NCI-H345 (cell line): ENCODE measurements around the gene SMCP.

Experiments
- DNase-seq: peaks from one replicate; lab custom pipeline; 2025; lab: John Stamatoyannopoulos, UW

SMCP gene, protein sequence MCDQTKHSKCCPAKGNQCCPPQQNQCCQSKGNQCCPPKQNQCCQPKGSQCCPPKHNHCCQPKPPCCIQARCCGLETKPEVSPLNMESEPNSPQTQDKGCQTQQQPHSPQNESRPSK

GRCh38 chr1:152878042-152878441, at the start of gene SMCP:
Gene SMCP (plus strand): TSS chr1:152878322. CDS start chr1:152884423, 6,101 bp downstream.
- no peak for DNase-seq

GRCh38 chr1:152836870-152837269, 41.3 kb upstream of the SMCP start:
- DNase-seq, result no peak

DNA sequence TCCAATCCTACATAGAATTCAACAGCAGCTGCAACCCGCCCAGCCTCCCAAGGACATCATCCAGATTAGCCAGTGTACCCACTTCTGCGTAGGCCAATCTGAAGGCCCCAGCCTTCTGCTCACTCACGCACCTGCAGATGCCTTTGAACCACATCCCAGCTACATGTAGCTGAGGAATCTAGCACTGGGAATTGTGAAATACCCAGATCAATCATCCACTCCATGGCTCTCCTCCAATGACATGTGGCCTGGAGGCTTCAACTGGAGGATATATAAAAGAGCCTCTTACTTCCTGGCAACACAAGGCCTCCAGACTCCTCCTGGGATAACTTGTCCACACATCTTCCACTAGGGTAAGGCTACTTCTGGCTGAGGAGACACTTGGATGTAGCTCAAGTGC, 35.6 kb upstream of the SMCP start, which contains the start of gene LCE6A:
Gene LCE6A (plus strand): TSS at position 301 of the 400 bp plus-strand sequence. CDS start 665 bp downstream, outside the sequence.
- no peak for DNase-seq

DNA sequence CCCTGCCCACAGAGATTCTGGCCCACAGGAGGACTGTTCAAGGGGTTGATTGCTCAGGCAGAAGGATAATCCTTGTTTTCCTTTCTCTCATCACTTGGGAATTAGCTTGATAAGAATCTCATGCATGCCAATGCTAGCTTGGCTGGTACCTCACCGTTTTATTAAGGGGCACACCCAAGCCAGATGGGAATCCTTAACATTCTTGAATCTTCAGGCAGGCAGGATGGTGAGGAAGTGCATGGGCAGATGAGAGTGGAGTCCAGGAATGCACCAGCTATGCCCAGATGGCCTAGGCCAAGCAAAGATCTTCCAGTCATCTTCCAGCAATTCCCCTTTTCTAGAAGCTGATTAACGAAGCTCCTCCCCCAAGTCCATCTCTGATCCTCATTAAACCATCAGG, 22.5 kb upstream of the SMCP start:
- no peak for DNase-seq

DNA sequence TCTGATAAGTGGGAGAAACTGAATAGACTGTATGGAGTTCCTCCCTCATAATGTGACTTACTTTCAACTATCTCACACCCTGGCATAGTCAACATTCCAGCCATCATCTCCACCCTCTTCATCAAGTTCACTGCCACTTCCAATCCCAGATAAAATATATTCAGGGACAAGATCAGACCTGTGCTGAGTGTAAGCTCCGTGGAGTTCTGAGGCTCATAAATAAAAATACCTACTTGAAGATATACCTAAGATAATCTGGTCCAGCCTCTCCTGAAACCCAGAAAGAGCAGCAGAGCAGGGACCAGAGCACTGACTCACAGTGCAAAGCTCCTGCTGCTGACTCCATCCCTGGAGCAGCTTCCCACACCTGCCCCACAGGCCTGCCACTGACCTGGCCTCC, 20.1 kb upstream of the SMCP start:
- DNase-seq, result no peak

DNA sequence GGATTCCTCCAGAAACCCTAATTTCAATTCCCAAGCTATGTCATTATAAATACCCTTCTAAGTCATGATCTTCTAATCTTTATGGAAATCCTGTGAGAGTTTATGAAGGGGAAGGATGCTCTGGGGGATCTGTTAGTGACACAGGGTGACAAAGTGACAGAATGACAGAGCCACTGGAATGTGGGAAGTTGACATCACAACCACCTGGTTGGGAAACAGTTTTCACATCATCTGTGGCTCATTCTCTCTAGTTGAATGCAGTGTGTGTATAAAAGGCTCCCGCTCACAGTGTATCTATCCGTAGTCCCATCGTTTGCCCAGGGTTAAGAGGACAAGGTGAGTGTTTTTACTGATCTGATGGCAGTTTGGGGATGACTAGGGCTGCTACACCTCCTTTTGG, 18.4 kb upstream of the SMCP start, which contains the start of gene LCE7A:
Gene LCE7A (plus strand): TSS at position 301 of the 400 bp plus-strand sequence. CDS start 702 bp downstream, outside the sequence.
- no peak for DNase-seq

GRCh38 chr1:152860129-152860528, 18.0 kb upstream of the SMCP start:
- DNase-seq, result no peak

DNA sequence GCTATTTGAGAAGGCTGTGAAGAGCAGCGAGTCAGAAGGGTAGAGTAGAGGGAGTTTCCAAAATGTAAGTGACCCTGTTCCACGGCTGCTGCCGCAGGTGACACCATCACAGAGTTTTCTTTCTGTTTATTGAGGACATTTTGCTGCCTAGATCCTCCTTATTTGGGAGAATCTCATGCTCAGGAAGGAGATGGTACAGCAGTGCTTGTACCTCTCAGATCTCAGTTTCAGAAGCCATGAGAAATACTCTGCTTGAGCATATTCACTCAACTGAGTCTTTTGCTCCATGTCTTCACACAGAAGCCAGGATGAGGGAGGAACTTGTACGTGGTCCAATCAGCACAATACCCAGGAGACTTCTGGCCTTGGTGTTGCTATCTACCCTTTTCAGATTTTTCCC, 16.7 kb upstream of the SMCP start:
- no peak for DNase-seq

DNA sequence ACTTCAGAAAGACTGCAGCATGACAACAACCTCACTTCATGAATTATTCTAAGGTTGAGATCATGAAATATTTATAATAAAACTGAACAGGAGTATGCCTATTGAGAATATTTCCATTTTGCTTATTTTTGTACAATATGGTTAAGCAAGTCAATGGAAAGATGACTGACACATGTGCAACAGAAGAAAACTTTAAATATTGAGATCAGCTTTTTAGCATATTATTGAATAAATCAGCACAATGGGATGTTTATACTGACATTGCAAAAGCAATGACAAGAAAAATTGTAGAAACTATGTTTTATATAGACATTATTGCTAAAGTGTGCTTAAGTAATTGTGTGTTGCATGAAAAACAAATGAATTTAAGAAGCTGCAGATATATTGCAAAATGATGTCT, 13.7 kb upstream of the SMCP start:
- DNase-seq, result no peak

- no peak for DNase-seq
Observed at GRCh38 chr1:152866321-152866720, 11.8 kb upstream of the SMCP start.

DNA sequence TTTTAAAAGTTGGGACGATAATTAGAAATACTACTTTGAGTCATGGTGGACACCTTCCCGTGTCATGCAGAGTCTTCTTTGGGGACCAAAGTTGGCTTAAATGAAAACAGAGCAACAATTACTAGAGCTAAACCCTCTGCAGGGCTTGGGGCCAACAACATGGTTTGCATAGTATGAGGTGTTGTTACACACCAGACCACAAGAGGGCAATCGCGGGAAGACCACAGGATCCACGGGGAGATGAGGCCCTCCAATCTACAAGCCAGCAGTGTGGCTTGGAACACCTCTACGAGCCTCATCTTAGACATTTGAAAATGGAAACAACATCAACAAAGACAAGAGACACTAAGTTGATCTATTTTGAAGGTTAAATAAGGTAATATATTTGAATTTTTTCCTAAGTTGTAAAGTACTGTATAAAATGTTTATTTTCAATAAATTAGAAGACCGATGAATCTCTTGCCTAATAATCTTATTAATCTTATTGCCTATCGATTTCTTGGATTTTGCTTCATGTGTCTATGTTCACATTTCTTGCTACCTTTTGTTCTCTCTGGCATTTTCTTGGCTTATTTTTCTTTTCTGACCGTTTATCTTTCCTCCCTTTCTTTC, 8.2 kb upstream of the SMCP start:
- peak; percentile 75 for DNase-seq

GRCh38 chr1:152870831-152871730, 7.0 kb upstream of the SMCP start:
- DNase-seq, result peak; percentile 30

- no peak for DNase-seq
Observed at GRCh38 chr1:152871731-152872126, 6.4 kb upstream of the SMCP start.

- no peak for DNase-seq
Observed at GRCh38 chr1:152873495-152873894, 4.6 kb upstream of the SMCP start.

DNA sequence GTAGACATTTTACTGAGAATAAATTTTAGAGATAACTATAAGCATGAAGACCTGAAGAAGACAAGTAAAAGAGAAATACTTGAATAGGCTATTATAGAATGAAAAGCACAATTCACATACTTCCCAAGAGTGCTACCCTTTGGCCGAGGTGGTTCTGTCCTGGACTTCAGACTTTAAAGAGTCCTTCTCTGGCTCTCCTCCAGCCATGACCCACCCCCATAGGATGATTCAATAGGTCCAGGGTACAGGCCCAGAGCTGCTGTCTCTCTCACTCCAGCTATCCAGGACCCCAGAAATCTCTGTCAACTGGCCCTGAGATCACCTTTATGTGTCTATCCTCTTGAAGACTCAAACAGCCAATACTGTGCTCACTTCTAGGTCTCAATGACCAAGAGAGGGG, 1.3 kb upstream of the SMCP start:
- no peak for DNase-seq

GRCh38 chr1:152879559-152880198, 1.6 kb downstream of the SMCP start:
- DNase-seq, result no peak

DNA sequence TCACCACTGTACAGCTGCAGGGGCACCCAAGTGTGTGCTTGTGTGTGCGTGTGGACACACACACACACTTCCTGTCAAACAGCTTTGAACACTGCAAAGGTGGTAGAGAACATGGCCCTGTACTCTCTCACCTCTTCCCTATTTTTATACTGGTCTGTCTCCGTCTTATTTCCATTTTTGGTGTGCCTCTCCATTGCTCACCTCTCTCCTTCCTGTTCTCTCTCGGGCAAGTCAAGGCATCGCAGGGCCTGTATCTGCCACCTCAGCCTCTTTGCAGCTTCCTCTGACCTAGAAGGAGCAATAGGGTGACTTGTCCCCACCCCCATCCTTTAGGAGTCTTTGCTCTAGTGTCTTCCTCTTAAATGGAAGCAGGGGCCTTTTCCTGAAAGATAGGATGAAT, 2.2 kb downstream of the SMCP start:
- no peak for DNase-seq

DNA sequence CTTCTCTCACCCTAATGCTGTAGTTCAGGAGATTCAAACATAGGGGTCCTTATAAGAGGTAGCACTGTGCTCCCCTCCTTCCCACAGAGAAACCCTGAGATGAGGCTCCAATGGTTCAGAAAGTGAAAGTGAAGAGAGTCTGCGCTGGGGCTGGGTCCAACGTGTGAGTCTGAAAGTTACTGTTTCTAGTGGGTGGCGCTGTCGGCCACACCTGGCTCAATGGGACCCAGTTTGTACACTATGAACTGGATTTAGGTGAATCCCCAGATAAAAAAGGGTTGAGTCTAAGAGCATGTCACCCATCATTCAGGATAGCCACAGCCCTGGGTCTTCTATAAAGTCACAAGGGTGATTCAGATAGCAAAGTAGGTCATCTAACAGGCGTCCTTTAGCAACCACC, 2.8 kb downstream of the SMCP start:
- no peak for DNase-seq

DNA sequence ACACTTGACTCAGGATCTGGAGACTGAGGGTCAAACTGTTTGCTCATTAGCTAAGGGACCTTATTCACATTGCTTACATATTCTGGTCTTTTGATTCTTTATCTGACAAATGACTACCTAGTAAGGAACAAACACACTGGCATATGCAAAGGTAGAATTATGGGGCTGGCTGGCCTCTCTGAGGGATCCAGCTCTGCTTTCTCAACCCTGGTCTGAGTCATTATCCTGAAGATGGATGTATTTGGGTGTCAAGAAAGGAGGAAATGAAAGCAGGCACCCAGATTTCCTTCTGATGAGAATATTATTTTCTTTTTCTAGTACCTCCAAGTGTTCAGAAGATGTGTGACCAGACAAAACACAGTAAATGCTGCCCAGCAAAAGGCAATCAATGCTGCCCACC, 6.0 kb downstream of the SMCP start:
- DNase-seq, result no peak

DNA sequence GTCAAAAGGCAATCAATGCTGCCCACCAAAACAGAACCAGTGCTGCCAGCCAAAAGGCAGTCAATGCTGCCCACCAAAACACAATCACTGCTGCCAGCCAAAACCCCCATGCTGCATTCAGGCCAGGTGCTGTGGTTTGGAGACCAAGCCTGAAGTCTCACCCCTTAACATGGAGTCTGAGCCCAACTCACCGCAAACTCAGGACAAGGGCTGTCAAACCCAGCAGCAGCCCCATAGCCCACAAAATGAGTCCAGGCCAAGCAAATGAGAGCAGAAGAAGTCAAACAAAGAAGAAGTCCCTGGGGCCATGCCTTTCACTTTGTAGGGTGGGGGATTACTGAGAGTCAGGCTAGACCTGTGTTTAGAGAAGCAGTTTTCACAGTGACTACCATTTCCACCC, 6.4 kb downstream of the SMCP start:
- no peak for DNase-seq

- DNase-seq, result no peak
Observed at GRCh38 chr1:152884966-152885624, 7.0 kb downstream of the SMCP start.

GRCh38 chr1:152886085-152886484, 8.0 kb downstream of the SMCP start:
- no peak for DNase-seq
